ENCODE measurements around the gene RPRM. TPM values are rescaled to one million over a fixed set of nuclear protein-coding genes. Genes with fewer than 3 reads are reported as not detected.

RPRM gene
- polyA plus RNA-seq, 1 donor (not counting 4 experiments of a cell fraction or from before 2014, with no cell fraction given), result not detected

DNA sequence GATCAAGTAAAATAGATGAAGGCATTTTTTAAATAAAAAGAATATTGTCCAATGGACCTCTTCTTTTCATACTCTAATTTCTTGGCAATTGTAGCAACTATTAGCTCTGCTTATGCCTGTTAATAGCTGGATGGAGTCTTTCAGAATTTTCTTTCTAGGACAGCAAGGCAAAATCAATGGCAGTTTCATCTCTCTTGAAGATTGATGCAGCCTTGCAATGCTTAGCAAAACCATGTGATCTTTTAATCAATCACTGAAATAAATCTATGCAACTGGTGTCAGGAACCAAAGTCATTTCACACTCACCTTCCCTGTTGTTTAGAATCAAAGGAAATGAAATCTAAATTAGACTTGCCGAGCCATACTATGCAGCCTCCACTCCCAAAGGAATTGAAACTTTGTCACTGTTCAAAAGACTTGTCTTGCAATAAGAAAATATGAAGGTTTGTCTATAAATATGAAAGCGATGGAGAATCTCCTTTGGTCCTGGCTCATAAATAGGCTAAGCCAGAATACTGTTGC is 16.2 kb downstream of the RPRM start:
- no peak for DNase-seq (ENCODE audit: low read depth, low spot score)
- no peak overlapping the region for H3K4me2 ChIP-seq (ENCODE audit: control insufficient read depth, extremely low read depth, insufficient read depth, low read depth, low read length)
- no peak overlapping the region for H2AFZ ChIP-seq (ENCODE audit: control insufficient read depth, low read length)
- FAIRE-seq, result no peak
- no peaks in the 10 kb centered on the region for H3K9me1 ChIP-seq (ENCODE audit: control insufficient read depth, extremely low read depth, insufficient read depth, low read length)
- no peaks in the 10 kb centered on the region for H4K20me1 ChIP-seq (ENCODE audit: control insufficient read depth, extremely low read depth, insufficient read depth, low read length)
- peaks cover 3% of the 10 kb centered on the region for H3K27me3 ChIP-seq (ENCODE audit: control insufficient read depth, extremely low read depth, insufficient read depth, low read length)
- dilution Hi-C loops (cut with MboI; ENCODE audit: extremely low pct_ligation_motif_present, low sequenced_read_pairs), result no loop called here
- no peak overlapping the region for H3K9ac ChIP-seq (ENCODE audit: control insufficient read depth, extremely low read depth, insufficient read depth, low read length)
- H3K79me2 ChIP-seq (ENCODE audit: control insufficient read depth, insufficient read depth, low read length), result no peaks in the 10 kb centered on the region
- H3K4me1 ChIP-seq (ENCODE audit: control insufficient read depth, extremely low read depth, insufficient read depth, low read length), result no peaks in the 10 kb centered on the region
- no peak overlapping the region for H3K4me3 ChIP-seq (ENCODE audit: control insufficient read depth in 2 of 3, extremely low read depth in 1 of 3, insufficient read depth in 2 of 3, low read depth in 1 of 3, low read length in 3 of 3)
- no peak for TF ChIP-seq EZH2 (IDR thresholded peaks at IDR 0.05; ENCODE audit: low read length)
- TF ChIP-seq, protein P1, sequence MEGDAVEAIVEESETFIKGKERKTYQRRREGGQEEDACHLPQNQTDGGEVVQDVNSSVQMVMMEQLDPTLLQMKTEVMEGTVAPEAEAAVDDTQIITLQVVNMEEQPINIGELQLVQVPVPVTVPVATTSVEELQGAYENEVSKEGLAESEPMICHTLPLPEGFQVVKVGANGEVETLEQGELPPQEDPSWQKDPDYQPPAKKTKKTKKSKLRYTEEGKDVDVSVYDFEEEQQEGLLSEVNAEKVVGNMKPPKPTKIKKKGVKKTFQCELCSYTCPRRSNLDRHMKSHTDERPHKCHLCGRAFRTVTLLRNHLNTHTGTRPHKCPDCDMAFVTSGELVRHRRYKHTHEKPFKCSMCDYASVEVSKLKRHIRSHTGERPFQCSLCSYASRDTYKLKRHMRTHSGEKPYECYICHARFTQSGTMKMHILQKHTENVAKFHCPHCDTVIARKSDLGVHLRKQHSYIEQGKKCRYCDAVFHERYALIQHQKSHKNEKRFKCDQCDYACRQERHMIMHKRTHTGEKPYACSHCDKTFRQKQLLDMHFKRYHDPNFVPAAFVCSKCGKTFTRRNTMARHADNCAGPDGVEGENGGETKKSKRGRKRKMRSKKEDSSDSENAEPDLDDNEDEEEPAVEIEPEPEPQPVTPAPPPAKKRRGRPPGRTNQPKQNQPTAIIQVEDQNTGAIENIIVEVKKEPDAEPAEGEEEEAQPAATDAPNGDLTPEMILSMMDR (optimal IDR thresholded peaks at IDR 0.05 in 1 of 3, IDR thresholded peaks at IDR 0.05 in 1 of 3, conservative IDR thresholded peaks at IDR 0.05 in 1 of 3; ENCODE audit: extremely low read depth in 1 of 3, insufficient read depth in 2 of 3, low read length in 3 of 3), result no peak
- no peaks in the 10 kb centered on the region for H3K9me3 ChIP-seq (ENCODE audit: control insufficient read depth, low read depth, low read length)
- H3K36me3 ChIP-seq (ENCODE audit: control insufficient read depth in 2 of 2, extremely low read depth in 1 of 2, insufficient read depth in 2 of 2, low read length in 2 of 2), result no peaks in the 10 kb centered on the region
- no peak overlapping the region for H3K27ac ChIP-seq (ENCODE audit: control insufficient read depth, insufficient read depth, low read length)

DNA sequence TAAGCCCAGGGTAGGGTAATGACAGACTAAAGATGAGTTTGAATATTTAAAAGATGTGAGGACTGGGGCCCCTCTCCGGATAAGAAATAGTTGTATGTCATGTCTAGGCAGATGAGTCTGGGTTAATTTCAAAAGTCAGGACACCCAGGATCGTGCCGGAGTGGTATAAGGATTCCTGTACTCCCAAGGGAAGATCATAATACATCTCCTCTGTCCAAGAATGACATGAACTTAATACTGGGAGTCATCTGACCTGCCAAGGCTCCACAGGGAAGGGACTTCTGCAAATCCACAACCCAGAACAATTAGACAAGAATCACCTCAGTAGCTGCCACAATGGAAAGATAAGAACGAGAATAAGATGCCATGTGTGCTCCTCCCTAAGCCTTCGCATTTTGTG is 17.1 kb downstream of the RPRM start:
- dilution Hi-C loops (cut with MboI; ENCODE audit: extremely low pct_ligation_motif_present, low sequenced_read_pairs), result no loop called here
- peaks cover 3% of the 10 kb centered on the region for H3K27me3 ChIP-seq (ENCODE audit: control insufficient read depth, extremely low read depth, insufficient read depth, low read length)
- no peak overlapping the region for H3K9ac ChIP-seq (ENCODE audit: control insufficient read depth, extremely low read depth, insufficient read depth, low read length)
- H2AFZ ChIP-seq (ENCODE audit: control insufficient read depth, low read length), result no peak overlapping the region
- no peak for DNase-seq (ENCODE audit: low read depth, low spot score)
- no peak for FAIRE-seq
- no peaks in the 10 kb centered on the region for H3K79me2 ChIP-seq (ENCODE audit: control insufficient read depth, insufficient read depth, low read length)
- H3K4me2 ChIP-seq (ENCODE audit: control insufficient read depth, extremely low read depth, insufficient read depth, low read depth, low read length), result no peak overlapping the region
- TF ChIP-seq, protein P1 (optimal IDR thresholded peaks at IDR 0.05 in 1 of 3, IDR thresholded peaks at IDR 0.05 in 1 of 3, conservative IDR thresholded peaks at IDR 0.05 in 1 of 3; ENCODE audit: extremely low read depth in 1 of 3, insufficient read depth in 2 of 3, low read length in 3 of 3), result no peak
- no peak overlapping the region for H3K27ac ChIP-seq (ENCODE audit: control insufficient read depth, insufficient read depth, low read length)
- H4K20me1 ChIP-seq (ENCODE audit: control insufficient read depth, extremely low read depth, insufficient read depth, low read length), result no peaks in the 10 kb centered on the region
- no peaks in the 10 kb centered on the region for H3K4me1 ChIP-seq (ENCODE audit: control insufficient read depth, extremely low read depth, insufficient read depth, low read length)
- H3K36me3 ChIP-seq (ENCODE audit: control insufficient read depth in 2 of 2, extremely low read depth in 1 of 2, insufficient read depth in 2 of 2, low read length in 2 of 2), result no peaks in the 10 kb centered on the region
- no peaks in the 10 kb centered on the region for H3K9me1 ChIP-seq (ENCODE audit: control insufficient read depth, extremely low read depth, insufficient read depth, low read length)
- no peaks in the 10 kb centered on the region for H3K9me3 ChIP-seq (ENCODE audit: control insufficient read depth, low read depth, low read length)
- no peak overlapping the region for H3K4me3 ChIP-seq (ENCODE audit: control insufficient read depth in 2 of 3, extremely low read depth in 1 of 3, insufficient read depth in 2 of 3, low read depth in 1 of 3, low read length in 3 of 3)
